Cardiac muscle cell (in vitro differentiated cells and primary cell): ENCODE data around the gene GALNT2. TPM values are rescaled to one million over a fixed set of nuclear protein-coding genes. Genes with fewer than 3 reads are reported as not detected.

Experiments
- DNase-seq, 2 donors: peaks; one replicate each; pipeline versions ENCODE4 v3.0.0 to v3.0.0-alpha.2; 2010 to 2017; ENCODE audit warnings: low read depth in 1 of 2, low spot score in 1 of 2
- H3K27ac ChIP-seq: fragments of 200-600 bp; sonication (generic); 2 replicates; pipeline ENCODE4 v1.5.1; 2016
- H3K27me3 ChIP-seq: fragments of 200-600 bp; sonication (generic); 2 replicates; pipeline ENCODE4 v1.6.0; 2016; ENCODE audit warnings: control low read depth
- H3K36me3 ChIP-seq: fragments of 200-600 bp; sonication (generic); 2 replicates; pipeline ENCODE4 v1.5.1; 2016; ENCODE audit warnings: control low read depth
- H3K4me1 ChIP-seq: fragments of 200-600 bp; sonication (generic); 2 replicates; pipeline ENCODE4 v1.8.1; 2017; ENCODE audit warnings: low read depth, mild to moderate bottlenecking, mixed run types
- H3K4me3 ChIP-seq: fragments of 200-600 bp; sonication (generic); 2 replicates; pipeline ENCODE4 v1.5.1; 2016; ENCODE audit warnings: mild to moderate bottlenecking
- H3K9me3 ChIP-seq: fragments of 200-600 bp; sonication (generic); 2 replicates; pipeline ENCODE4 v1.5.1; 2017; ENCODE audit warnings: low read depth, mild to moderate bottlenecking, control low read depth
- polyA plus RNA-seq: library from polyadenylated mRNA; unstranded; fragments of >200 nt; fragmentation: Nextera tagmentation; extraction: Ambion mirVana; gene quantifications from 2 replicates; pipeline ENCODE4 v1.2.1, GENCODE V29; 2016
- total RNA-seq: library from RNA; depleted of rRNA; stranded (reverse); fragments of >200 nt; gene quantifications from 2 replicates; pipeline ENCODE4 v1.2.3, GENCODE V29; 2016
- TF ChIP-seq, protein P1 (sequence below): IDR thresholded peaks from 2 replicates; pipeline ENCODE4 v1.5.1; 2012; ENCODE audit warnings: low read depth, mild to moderate bottlenecking, low read length

Gene GALNT2
- total and polyA plus RNA-seq, 2 experiments from 2014 or later = 71.4 to 92.1 TPM

DNA sequence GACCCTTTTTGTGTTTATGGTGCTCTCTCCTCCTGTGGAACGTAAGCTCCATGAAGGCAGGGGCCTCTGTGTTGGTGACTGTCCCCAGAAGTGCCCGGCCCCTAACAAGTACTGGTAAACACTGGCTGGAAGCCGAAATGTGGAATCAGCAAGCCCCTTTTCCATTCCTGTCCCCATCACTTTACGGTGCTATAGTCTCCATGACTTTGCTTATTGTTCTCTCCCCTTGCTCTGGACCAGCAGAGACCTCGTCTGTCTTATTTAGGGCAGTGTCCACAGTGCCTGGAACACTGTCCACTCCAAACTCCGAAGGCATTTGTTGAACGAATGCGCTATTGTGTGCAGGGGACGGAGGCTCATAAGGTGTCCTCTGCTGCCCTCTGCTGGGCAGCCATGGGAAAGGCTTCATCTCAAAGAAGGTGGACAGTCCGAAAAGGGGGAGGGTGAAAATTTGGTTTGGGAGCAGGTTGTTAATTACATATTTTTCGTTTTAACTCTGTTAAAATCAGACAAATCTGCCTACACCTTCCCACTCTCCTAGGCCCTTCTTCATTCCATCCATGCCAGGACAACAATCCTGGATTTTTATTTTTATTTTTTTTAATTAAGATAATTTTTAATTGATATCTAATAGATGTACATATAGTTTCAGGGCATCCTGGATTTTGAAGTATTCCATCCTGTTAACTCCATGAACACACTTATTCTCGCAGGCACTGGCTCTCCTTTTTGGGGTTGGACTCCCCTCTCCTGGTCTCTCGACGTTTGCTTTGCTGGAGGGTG is 243.5 kb downstream of the GALNT2 start:
- H3K4me1 ChIP-seq = no peaks in the 10 kb centered on the region
- no peak overlapping the region for H3K4me3 ChIP-seq
- no peak overlapping the region for H3K27ac ChIP-seq
- H3K36me3 ChIP-seq = no peaks in the 10 kb centered on the region
- H3K27me3 ChIP-seq = no peaks in the 10 kb centered on the region
- TF ChIP-seq, protein P1, sequence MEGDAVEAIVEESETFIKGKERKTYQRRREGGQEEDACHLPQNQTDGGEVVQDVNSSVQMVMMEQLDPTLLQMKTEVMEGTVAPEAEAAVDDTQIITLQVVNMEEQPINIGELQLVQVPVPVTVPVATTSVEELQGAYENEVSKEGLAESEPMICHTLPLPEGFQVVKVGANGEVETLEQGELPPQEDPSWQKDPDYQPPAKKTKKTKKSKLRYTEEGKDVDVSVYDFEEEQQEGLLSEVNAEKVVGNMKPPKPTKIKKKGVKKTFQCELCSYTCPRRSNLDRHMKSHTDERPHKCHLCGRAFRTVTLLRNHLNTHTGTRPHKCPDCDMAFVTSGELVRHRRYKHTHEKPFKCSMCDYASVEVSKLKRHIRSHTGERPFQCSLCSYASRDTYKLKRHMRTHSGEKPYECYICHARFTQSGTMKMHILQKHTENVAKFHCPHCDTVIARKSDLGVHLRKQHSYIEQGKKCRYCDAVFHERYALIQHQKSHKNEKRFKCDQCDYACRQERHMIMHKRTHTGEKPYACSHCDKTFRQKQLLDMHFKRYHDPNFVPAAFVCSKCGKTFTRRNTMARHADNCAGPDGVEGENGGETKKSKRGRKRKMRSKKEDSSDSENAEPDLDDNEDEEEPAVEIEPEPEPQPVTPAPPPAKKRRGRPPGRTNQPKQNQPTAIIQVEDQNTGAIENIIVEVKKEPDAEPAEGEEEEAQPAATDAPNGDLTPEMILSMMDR = peak; percentile 93
- peak; percentile 85 to 86 for DNase-seq
- no peaks in the 10 kb centered on the region for H3K9me3 ChIP-seq

DNA sequence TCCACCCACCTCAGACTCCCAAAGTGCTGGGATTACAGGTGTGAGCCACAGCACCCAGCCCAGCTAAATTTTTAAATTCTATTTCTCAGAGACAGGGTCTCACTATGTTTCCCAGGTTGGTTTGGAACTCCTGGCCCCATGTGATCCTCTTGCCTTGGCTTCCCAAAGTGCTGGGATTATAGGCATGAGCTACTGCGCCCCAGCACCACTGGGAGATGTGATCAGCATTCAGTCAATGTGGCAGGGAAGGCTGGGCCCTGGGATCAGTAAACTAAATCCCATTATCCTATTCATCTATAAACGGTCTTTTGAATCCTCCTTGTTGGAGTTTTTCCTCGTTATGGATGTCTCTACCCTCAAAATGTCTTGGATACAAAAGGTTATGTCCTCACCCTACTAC is 245.6 kb downstream of the GALNT2 start:
- DNase-seq = no peak
- H3K27ac ChIP-seq = no peak overlapping the region
- no peaks in the 10 kb centered on the region for H3K27me3 ChIP-seq
- no peaks in the 10 kb centered on the region for H3K36me3 ChIP-seq
- H3K4me1 ChIP-seq = no peaks in the 10 kb centered on the region
- no peak overlapping the region for H3K4me3 ChIP-seq
- no peaks in the 10 kb centered on the region for H3K9me3 ChIP-seq
- TF ChIP-seq, protein P1 = no peak

DNA sequence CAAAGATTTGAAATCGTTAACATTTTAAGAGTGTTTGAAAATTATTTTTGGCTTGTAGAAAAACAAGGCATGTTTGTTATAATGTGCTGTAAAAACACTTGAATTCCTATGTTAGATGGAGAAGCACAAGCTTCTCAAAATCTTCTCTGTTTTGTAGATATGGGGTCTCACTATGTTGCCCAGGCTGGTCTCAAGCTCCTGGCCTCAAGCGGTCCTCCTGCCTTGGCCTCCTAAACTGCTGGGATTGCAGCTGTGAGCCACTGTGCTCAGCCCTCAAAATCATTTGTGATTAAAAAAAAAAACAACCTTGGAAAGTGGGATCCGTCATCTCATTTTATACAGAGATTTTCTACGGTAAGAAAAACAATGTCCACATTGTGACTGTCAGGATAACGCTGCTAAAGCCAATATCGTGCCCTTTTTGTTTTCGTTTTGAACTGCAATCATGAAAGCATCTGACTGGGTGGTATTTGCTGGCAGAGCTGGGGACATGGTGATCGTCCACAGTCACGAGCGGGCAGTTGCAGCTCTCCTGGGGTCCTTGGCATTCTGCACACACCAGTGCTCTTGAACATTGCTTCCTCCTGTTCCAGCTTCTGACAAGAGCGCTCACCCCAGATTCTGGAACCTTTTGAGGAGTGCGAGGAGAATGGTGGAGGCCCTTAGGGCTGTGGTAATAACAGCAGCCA is 246.6 kb downstream of the GALNT2 start:
- Histone ChIP-seq H3K36me3 (no peaks in the 10 kb centered on the region), H3K27ac (no peak overlapping the region), H3K27me3 (no peaks in the 10 kb centered on the region), H3K9me3 (no peaks in the 10 kb centered on the region), H3K4me1 (peaks cover 3% of the 10 kb centered on the region), H3K4me3 (no peak overlapping the region)
- DNase-seq = no peak
- TF ChIP-seq, protein P1 = no peak

DNA sequence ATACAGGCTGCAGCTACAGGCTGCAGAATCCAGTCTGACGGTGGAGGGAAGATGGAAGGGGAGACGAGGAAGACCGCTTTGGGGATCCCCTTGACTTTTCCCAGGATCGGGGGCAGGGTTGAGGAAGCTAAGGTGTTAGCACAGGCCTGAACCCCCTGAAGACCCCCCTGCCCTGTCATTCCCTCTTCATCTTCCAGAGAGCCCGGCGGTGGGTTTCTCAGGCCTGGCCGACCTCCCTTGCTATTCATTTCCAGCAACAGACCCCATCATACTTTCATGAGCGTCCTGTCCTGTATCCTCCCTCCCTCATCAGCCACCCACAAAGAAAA is 247.1 kb downstream of the GALNT2 start:
- Histone ChIP-seq H3K27me3 (no peaks in the 10 kb centered on the region), H3K27ac (no peak overlapping the region), H3K4me3 (no peak overlapping the region), H3K36me3 (no peaks in the 10 kb centered on the region), H3K9me3 (no peaks in the 10 kb centered on the region), H3K4me1 (peaks cover 3% of the 10 kb centered on the region)
- DNase-seq = no peak
- TF ChIP-seq, protein P1 = no peak

DNA sequence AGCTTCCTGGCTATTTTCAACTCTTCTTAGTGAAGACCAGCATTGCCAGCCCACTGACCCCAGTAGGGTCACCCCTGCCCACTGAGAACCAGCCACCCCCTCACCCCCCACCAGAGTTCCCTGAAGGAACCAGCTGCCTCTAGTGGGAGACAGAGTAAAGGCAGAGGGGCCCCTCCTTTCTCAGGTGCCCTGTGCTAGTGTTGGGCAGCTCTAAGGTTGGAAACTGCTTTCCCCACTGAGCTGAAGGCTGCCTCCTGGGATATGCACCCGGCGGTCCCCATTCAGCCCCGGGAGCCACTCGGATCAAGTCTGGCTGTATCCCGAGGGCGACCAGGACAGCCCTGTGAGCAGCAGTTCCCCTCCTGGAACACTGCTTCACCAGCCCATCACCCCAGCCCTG is 248.1 kb downstream of the GALNT2 start:
- no peak overlapping the region for H3K4me3 ChIP-seq
- TF ChIP-seq, protein P1 = no peak
- no peaks in the 10 kb centered on the region for H3K27me3 ChIP-seq
- H3K36me3 ChIP-seq = no peaks in the 10 kb centered on the region
- H3K4me1 ChIP-seq = peaks cover 3% of the 10 kb centered on the region
- DNase-seq = no peak
- H3K9me3 ChIP-seq = no peaks in the 10 kb centered on the region
- H3K27ac ChIP-seq = no peak overlapping the region
